ENCODE results near the gene STIP1.

GRCh38 chr11:64243236-64243854 is 57.4 kb downstream of the STIP1 start:
- TF ChIP-seq CTCF (IDR thresholded peaks at IDR 0.05) (no peak), POLR2A (IDR thresholded peaks at IDR 0.05) (no peak), POLR2AphosphoS5 (IDR thresholded peaks at IDR 0.05) (no peak)

All from gastroesophageal sphincter (tissue), 3 donors.